ENCODE measurements around the gene MSI2.

The MSI2 gene

DNA sequence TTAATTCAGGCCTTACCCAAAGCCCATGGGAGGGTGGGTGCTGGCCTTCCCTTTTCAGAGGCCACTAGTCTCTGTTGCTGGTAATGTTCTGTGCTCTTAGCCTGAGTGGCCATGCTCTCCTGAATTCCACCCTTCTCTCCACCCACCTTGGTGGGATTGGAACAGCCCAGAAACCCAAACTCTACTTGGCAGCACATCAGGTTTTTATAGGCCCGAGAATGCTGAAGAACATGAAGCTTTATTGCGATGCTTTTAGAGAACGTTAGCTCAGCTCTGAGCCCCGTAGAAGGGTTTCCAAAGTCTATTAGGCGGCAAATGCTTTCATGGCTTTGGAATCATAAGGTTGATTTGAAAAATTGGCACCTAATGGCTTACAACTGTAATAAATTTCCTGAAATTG, 209.3 kb downstream of the MSI2 start:
- DNase-seq (ENCODE audit: low read depth), result no peak
- TF ChIP-seq, protein P1, sequence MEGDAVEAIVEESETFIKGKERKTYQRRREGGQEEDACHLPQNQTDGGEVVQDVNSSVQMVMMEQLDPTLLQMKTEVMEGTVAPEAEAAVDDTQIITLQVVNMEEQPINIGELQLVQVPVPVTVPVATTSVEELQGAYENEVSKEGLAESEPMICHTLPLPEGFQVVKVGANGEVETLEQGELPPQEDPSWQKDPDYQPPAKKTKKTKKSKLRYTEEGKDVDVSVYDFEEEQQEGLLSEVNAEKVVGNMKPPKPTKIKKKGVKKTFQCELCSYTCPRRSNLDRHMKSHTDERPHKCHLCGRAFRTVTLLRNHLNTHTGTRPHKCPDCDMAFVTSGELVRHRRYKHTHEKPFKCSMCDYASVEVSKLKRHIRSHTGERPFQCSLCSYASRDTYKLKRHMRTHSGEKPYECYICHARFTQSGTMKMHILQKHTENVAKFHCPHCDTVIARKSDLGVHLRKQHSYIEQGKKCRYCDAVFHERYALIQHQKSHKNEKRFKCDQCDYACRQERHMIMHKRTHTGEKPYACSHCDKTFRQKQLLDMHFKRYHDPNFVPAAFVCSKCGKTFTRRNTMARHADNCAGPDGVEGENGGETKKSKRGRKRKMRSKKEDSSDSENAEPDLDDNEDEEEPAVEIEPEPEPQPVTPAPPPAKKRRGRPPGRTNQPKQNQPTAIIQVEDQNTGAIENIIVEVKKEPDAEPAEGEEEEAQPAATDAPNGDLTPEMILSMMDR (IDR thresholded peaks at IDR 0.05; ENCODE audit: control insufficient read depth, insufficient read depth, low read depth, low read length, missing control alignments), result no peak
- H3K4me3 ChIP-seq (ENCODE audit: control insufficient read depth, low read depth, low read length), result no peak overlapping the region

DNA sequence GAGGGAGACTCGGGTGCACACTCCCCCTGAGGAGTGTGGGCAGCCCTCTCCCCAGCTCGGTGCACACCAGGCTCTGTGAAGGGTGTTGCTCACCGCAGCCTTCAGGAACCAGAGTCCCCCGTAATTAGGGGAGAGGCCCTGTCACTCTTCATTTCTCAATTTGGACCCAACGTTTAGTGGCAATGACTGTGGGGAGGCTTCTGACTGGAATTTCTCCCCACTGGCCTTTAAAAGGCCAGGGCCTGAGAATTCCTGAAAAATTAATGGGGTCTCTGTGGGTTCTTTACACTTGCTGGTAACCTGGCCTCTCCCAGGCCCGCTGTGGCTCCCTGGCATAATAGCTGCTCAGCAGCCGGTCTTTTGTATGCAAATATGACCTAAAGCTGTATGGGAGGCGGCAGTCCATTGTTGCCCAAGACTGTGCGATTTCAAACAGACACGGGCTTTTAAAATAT, 209.7 kb downstream of the MSI2 start:
- TF ChIP-seq, protein P1 (IDR thresholded peaks at IDR 0.05; ENCODE audit: control insufficient read depth, insufficient read depth, low read depth, low read length, missing control alignments), result no peak
- no peak overlapping the region for H3K4me3 ChIP-seq (ENCODE audit: control insufficient read depth, low read depth, low read length)

DNA sequence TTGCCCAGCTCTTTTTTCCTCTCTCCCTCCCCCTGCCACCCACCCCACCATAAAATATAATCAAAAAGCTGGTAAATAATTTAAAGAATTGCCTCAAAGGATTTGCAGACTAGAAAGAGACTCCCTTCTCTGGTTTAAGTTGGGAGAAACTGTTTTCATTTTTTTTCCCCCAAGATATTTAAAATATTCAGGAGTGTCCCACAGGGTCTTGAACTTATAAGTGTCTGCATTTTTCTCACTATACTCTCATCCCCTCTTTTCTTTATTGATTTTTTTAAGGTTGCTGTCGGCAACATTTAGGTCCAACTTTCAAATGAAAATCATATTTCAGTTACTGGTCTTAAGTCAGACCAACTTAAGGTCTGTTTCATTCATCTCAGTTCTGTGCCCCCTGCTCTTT, 210.2 kb downstream of the MSI2 start:
- no peak overlapping the region for H3K4me3 ChIP-seq (ENCODE audit: control insufficient read depth, low read depth, low read length)
- TF ChIP-seq, protein P1 (IDR thresholded peaks at IDR 0.05; ENCODE audit: control insufficient read depth, insufficient read depth, low read depth, low read length, missing control alignments), result no peak
- no peak for DNase-seq (ENCODE audit: low read depth)

More for the DNA sequence above, 209.7 kb downstream of the MSI2 start:
- DNase-seq (ENCODE audit: low read depth), result no peak

DNA sequence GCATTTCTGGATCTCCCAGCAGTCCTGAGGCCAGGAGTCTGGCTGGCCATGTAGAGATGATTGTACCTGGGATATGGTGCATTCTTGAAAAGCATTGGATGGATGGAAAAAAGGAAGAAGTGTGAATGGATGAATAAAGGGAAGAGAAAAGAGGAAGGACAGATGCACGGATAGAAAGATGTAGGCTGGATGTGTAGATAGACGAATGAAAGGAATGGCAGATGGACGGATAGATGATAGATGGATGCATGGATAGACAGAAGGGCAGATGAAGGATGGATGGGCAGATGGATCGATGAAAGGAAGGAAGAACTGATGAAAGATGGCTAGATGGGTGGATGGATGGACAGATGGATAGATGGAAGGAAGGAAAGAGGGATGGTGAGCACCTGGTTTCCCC, 210.9 kb downstream of the MSI2 start:
- TF ChIP-seq, protein P1 (IDR thresholded peaks at IDR 0.05; ENCODE audit: control insufficient read depth, insufficient read depth, low read depth, low read length, missing control alignments), result no peak
- no peak overlapping the region for H3K4me3 ChIP-seq (ENCODE audit: control insufficient read depth, low read depth, low read length)
- DNase-seq (ENCODE audit: low read depth), result no peak

DNA sequence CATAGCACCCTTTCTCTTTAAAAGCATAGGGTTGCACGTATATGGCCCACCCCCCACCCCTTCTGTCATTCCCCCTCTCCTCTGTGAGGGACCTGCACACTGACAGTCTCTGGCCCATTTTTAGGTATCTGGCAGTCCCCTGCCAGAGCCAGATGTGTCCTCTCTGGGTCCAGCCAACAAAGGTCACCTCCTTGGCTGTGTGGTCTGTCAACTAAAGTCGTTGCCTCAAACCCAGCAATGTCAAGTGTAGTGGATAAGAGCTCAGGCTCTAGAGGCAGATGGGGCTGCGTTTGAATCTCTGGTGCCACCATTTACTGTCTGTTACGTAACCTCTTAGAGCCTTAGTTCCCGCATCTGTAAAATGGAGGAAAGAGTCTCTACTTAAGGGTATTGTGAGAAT, 211.5 kb downstream of the MSI2 start:
- DNase-seq (ENCODE audit: low read depth), result no peak

DNA sequence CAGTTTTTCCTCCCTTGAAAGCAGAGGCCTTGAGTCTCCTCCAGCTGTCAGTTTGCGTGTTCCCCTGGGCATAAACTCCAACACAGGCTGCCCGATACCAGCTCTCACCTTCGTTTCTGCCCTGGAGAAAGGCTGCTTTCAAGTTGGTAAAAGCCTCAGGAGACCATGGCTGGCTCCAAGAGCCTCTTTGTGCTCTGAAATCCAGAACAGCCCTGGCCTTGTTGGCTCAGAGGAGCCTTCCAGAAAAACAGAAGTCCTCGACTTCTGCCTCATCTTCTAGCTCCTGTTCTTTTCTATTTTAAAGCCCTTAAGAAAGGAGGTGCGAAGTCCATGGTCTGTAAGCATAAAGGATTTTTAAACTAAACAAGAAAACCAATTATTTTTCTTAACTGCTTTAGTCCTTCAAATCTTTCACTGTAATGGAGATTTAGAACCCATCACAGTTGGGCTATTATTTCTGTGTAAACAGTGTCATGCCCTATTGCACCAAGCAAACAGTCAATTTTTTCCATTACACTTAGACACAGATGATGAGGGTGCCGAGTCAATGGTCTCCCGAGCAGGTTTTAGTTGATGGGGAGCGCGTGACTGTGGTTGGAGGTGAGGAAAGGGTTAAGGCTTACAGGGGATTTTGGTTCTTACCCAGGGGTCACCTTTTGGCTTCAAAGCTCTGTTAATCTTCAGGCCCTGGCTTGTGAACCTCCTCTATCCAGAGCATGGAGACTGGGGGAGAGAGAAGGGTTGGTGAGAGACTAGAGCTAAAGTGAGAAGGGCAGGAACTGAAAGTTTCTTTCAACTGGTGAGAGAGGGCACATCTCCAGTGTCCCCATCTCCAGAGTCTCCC, 212.8 kb downstream of the MSI2 start:
- no peak for DNase-seq (ENCODE audit: low read depth)
- H3K4me3 ChIP-seq (ENCODE audit: control insufficient read depth, low read depth, low read length), result no peak overlapping the region
- TF ChIP-seq, protein P1 (IDR thresholded peaks at IDR 0.05; ENCODE audit: control insufficient read depth, insufficient read depth, low read depth, low read length, missing control alignments), result no peak

More for the DNA sequence above, 211.5 kb downstream of the MSI2 start:
- no peak overlapping the region for H3K4me3 ChIP-seq (ENCODE audit: control insufficient read depth, low read depth, low read length)
- TF ChIP-seq, protein P1 (IDR thresholded peaks at IDR 0.05; ENCODE audit: control insufficient read depth, insufficient read depth, low read depth, low read length, missing control alignments), result no peak

All from AG09309 (cell line).